HepG2 (cell line): ENCODE data around the gene PDZD2.

ENCODE experiments used
- ELK4 ChIP-seq: sonication (generic); formaldehyde crosslinking; IDR thresholded peaks from 2 replicates; pipeline ENCODE4 v1.9.0; 2021; ENCODE audit warnings: missing genetic modification reagents, borderline replicate concordance
- POLR2A ChIP-seq, 2 experiments: IDR thresholded peaks; 2 replicates each; pipeline ENCODE4 v1.6.1; 2011; ENCODE audit warnings: low read depth in 2 of 2, low read length in 2 of 2, mild to moderate bottlenecking in 1 of 2, moderate library complexity in 1 of 2; ENCODE audit not compliant: insufficient read depth in 1 of 2
- TOPORS ChIP-seq: sonication (generic); formaldehyde crosslinking; IDR thresholded peaks from 2 replicates; pipeline ENCODE4 v1.8.0; 2023; ENCODE audit warnings: mild to moderate bottlenecking, missing genetic modification reagents
- ZNF513 ChIP-seq: sonication (generic); formaldehyde crosslinking; conservative IDR thresholded peaks from 2 replicates; pipeline ENCODE4 v1.5.0; 2020; ENCODE audit warnings: missing genetic modification reagents
- TF ChIP-seq, protein P1 (sequence below): sonication (generic); formaldehyde crosslinking; IDR thresholded peaks from 2 replicates; pipeline ENCODE4 v1.5.0; 2020; ENCODE audit warnings: mild to moderate bottlenecking, missing genetic modification reagents, moderate library complexity

GRCh38 chr5:31833710-31834109 lies 194.8 kb downstream of the PDZD2 start:
- no peak for TF ChIP-seq POLR2A (IDR thresholded peaks at IDR 0.05; ENCODE audit: insufficient read depth in 1 of 2, low read depth in 2 of 2, low read length in 2 of 2)
- TF ChIP-seq ZNF513 (CRISPR knock-in tag) = no peak
- TF ChIP-seq TOPORS (CRISPR knock-in tag) = no peak
- TF ChIP-seq, protein P1, sequence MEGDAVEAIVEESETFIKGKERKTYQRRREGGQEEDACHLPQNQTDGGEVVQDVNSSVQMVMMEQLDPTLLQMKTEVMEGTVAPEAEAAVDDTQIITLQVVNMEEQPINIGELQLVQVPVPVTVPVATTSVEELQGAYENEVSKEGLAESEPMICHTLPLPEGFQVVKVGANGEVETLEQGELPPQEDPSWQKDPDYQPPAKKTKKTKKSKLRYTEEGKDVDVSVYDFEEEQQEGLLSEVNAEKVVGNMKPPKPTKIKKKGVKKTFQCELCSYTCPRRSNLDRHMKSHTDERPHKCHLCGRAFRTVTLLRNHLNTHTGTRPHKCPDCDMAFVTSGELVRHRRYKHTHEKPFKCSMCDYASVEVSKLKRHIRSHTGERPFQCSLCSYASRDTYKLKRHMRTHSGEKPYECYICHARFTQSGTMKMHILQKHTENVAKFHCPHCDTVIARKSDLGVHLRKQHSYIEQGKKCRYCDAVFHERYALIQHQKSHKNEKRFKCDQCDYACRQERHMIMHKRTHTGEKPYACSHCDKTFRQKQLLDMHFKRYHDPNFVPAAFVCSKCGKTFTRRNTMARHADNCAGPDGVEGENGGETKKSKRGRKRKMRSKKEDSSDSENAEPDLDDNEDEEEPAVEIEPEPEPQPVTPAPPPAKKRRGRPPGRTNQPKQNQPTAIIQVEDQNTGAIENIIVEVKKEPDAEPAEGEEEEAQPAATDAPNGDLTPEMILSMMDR (CRISPR knock-in tag) = no peak
- TF ChIP-seq ELK4 = no peak
